GM21529 (cell line): Measurements from ENCODE around the gene RUNX1.

Source experiments
- ATAC-seq: cut with Tn5 transposase; IDR thresholded peaks from one replicate; pipeline ENCODE4 v1.9.1; 2021; ENCODE audit not compliant: unreplicated experiment

RUNX1 gene

DNA sequence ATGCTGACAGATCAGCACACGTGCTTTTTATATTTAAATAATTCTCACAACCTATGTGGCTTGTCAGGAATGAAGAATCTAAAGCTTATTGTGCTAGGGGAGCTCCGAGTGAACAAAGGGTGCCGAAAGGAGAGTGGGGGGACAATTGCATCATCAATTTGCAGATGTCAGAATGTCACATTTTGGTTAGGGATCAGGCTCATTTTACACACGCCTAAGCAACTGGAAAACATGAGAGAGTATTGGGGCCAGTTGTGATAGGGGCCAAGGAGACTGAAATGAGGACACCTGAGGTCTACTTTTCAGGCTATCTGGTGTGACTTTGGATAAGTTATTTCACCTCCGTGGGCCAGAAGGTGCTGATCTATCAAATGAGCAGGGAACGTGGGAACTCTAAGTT lies 31.8 kb downstream of the RUNX1 start:
- no peak for ATAC-seq

DNA sequence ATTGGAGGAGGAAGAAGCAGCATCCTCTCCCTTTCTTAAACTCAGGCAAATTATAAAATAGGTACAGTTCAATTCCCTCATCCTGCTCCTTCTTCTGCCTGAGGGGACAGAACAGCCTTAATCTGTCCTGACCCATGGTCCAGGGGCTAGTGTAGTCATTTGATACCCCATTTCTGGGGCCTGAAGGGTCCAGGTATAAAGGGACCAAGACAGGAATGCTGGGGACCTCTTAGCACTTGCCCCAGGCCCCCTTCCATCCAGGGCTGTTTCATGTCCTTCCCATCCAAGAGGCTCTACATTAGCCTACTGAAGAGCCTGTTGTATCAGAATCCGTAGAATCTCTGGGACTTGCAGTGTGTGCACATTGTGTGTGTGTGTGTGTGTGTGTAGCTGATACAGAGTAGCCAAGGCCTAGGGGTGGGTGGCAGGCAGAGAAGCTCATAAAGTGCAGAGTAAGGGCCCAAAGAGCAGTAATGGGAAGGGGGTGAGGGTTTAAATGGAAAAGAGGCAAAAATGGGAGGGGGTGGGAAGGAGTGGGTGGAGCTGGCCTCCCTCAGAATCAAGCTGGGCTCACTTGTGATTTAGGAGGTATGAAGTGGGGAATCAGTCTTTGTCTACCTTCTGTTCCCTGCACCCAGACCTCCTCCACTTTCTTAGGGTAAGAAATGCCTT lies 32.4 kb downstream of the RUNX1 start:
- no peak for ATAC-seq

DNA sequence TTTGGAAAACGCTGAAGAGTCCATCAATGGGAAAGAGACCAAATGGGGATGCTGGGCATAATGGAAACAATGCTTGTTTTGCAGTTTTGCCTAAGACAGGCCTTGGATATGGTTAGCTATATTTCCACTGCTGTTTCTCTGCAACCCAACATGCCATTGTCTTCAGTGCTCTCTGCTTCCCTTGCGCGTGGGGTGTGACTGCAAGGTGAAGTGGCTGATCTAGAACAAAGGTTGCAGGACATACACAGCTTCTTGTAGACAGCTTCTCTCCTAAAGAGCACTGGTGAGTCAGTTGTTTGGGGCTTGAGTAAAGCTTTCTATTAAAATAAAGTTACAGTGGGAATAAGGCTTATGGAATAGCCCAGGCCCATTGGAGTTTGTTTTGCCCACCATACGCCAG lies 33.0 kb downstream of the RUNX1 start:
- ATAC-seq = no peak

DNA sequence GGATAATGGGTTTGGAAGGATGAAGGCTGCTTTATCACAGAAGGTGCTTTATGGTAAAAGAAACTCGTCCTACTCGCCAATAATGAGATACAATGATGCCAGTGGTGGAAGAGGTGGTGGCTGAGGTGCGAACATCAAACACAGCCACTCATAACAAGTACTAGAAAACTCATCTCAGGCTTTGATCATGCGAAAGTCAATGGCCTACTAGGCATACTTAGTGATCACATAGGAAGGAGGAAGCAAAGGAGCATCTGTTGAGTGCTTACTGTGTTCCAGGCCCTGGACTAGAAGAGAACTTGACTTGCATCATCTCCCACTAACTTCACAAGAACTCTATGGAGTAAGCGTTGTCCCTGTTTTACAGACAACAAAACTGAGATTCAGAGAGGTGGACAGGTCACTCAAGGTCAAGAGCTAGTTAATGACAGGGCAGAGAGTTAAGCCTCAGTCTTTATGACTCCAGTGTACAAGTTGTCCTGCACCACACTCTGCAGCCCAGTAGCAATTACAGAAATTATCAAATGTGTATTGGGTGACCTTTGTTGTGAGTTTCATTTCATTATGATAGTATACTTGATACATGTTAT lies 33.6 kb downstream of the RUNX1 start:
- ATAC-seq = no peak

DNA sequence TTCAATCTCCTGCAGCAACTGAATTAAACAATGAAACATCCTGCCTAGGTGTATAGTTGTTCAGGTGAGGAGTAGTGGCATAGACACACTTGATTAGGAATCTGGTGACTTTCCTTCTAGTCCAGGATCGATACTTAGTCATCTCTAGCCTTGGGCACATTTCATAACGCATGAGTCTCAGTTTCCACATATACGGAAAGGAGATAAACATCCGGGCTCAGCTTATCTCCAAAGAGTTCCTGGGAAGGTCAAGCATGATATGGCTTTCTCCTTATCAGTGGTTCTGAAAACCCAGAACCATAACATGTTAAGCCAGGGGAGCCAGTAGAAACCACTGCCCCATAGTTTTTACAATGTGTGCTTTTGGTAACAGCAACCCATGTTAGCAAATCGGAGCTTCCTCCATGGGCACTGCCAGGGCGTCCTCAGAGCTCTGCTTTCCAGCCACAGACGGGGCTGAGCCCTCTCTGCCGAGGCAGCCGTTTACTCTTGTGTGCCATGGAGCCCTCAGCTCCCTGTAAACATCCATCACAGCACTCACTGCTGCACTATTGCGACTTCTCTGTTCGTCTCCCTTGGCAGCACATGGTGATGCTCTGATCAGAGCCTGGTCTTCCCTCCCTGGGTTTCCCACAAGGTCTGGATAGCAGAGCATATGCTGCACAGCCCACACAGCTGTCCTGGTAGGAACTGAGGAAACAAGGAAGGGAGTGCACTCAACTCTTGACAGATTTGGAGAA lies 34.6 kb downstream of the RUNX1 start:
- no peak for ATAC-seq

DNA sequence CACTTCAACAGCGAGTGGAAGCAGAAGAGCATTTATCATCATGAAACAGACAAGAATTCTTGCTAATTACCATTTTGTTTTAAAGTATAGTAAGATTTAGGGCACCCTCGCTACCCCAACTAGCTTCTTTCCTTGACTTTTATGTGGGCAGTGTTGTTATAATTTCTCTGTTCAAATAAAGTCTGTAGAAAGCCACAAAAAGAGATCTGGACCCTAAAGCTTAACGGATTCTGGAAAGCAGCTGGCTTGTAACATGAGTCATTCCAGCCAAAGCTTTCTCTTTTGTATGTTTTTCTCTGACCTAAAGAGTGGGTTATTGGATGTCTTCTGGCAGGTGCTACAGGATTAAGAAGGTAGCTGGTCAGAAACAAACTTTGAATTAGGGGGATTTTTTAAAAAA lies 37.4 kb downstream of the RUNX1 start:
- no peak for ATAC-seq

DNA sequence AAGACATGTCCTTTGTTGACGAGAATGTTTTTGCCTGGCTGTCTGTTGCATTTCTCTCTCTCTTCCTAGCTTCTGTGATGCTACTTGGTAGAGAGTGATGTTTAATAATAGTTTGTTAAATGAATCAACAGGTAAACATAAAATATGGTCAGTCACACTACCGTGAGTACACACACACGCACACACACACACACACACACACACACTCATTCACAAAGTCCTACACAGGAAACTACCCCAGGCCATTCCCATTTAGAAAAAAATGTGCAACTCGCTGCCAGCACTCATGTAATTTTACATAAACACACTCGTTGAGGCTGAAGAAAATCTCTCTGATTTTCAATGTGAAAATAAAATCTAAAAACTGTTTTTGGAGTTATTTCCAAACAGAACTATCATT lies 38.7 kb downstream of the RUNX1 start:
- ATAC-seq = no peak

DNA sequence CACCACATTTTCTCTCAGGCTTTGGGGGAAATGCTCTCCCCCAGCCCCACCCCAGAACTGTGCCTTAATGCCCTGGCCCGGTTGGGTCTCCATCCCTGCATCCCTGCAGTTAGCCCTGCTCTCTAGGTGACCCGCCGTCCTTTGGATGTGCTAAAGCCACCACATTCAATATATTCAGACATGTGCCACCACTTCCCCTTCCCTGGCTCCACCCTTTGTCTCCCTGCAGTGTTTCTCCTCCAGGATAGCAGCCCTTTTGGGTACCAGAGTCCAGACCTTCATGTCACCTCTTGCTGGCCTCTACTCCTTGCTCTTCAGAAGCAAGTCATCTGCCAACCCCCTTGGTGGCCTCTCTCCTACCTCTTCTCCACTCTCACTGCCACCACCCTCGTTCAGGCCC lies 41.8 kb downstream of the RUNX1 start:
- ATAC-seq = no peak

DNA sequence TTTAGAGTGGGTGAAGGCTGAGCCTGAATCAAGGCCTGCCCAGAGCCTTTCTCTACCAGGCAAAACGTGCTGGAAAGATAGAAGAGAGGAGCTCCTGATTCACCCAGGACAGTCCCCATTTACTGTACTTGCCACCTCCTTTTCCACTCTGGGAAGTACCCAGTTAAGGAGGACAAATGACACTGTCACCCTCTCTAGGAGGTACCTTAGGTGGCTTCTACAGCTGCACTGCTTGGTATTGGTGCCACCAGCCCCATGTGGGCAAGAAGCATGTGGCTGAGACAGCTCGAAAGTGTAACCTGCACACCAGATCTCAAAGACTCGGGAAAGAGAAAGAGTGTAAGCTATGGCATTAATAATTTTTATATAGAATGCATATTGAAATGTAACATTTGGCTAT lies 42.3 kb downstream of the RUNX1 start:
- ATAC-seq = no peak

DNA sequence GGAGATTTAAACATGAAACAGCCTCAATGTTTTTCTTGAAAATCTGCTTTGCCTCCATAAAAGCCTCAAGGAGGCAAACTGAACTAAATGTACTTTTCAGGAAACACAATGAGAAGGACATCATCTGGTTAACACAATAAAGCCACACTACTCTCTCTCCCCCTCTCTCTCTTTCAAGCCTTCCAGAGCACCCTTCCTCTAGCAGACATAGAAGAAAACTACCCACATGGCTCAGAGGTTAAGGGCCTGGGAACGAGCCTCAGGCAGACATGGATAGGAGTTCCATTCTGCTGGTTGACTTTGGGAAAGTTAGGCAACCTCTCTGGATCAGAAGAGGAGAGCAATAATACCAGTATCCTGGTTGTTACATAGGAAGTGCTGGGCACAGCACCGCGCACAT lies 42.9 kb downstream of the RUNX1 start:
- no peak for ATAC-seq

DNA sequence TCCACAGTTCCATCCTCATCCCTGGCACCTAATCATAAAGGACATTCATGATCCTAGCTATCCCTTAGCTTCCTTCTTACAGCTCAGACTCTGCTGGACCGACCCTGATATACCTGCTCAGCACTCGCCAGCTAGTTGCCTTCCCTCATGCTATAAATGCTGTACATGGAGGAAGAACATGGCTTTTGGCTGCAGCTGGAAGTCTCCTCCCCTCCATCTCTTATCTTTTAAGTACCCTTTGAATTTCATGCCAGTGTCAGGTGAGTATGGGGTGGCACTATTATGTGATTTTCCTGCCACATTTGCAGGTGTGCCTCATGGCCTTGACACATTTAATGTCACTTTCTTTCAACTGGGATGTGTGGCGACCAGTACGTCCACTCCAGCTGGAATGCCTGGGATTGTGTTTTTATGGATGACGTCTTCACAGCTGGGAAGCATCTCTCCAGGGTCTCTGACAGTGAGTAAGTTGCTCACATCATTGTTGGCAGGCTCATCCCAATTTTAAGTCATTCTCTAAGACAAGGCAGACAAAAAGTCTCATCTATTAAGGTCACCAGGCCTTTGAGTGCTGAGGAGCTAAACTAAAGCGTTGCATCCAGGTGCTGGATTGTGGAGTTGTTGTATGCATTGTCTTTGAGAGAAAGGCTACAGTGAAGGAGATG lies 43.4 kb downstream of the RUNX1 start:
- no peak for ATAC-seq

DNA sequence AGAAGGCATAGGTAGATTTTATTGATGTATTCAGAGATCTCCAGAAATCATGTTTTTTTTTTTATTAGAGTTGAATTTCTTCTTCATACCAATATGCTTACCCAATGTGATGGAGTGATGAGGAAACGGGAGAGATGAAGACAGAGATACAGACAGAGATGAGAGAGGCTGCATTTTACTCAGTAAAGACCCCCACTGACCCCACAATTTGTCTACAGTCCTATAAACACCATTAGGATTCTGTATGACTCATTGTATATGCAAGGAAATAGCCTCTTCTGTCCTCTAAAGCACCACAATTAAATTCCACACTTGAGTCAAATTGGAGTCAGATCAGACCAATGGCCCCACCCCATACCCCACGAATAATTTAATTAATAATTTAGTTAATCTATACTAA lies 44.0 kb downstream of the RUNX1 start:
- ATAC-seq = no peak

DNA sequence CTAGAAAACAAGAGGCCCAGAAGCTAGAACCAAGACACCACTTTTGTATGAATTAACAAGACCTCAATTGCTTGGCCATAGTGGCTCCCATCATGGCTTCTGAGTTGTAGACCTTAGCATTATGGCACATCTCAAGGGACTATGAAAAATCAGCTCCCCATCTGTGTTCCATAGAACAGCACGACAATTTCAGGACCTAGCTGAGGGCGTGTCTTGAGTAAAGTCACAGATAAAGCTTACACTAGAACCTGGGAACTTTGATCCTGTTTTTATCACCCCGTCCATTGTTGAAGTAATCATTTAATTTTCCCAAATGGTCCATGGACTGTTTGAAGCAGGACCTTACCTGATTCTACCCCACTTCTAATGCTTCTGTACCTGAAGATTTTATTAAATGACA lies 44.8 kb downstream of the RUNX1 start:
- no peak for ATAC-seq

DNA sequence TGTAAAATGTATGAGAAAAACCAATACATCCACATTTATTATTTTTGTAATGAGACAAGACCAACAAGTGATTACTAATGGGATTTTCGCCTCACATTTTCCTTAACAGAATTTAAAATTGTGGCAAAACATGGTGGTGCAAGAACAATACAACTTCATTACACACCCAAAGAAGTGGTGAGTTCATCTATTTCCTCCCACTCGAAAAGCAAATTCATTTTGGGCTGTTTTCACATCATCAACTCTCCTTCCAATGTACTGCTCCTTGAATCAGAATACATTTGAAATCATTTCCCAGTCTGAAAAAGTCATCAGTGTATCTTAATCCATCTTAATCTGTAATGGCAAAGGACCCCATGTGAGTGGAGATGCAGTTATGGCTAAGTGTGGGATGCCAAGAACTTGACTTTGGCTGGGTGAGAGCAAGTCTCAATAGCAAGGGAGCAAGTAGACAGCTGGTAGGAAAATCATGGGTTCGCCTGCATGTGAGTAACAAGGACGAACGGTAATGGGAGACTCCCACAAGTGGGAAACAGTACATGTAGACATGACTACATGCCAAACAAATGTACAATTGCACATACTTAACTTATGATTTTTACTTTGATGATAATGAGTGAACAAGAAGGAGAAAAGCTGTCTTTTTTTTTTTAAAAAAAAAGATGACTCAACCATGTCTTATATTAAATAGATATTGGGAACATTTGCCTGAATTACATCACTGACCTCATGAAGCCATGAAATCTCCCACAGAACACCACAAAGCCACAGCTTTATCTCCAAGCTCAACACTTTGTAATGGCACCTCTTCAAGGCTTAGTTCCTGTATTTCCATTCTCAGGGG lies 46.0 kb downstream of the RUNX1 start:
- ATAC-seq = no peak

DNA sequence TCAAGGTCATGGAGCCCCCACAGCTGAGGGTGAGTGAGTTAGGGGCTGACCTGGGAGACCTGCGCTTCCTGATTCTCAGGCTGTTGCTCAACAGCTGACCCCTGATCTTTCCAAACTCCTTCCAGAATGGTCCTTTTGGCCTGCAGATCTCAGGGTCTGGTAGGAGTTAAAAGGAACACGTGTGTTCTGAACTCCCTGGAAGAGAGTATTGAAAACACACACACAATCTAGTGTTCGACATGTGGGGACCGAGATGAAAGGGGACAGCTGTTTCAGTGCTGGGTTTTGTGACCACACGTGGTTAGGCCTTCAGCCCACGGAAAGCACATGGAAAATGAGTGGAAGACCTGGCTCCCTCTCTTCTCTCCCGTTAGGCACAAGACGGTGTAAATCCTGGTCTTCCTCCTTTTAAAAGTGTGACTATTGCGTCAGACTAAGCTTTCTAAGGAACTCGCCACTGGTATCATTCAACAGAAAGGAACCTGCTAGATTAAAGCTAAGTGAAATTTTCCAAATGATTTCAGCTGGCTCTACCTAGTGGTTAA lies 49.6 kb downstream of the RUNX1 start:
- ATAC-seq = no peak

DNA sequence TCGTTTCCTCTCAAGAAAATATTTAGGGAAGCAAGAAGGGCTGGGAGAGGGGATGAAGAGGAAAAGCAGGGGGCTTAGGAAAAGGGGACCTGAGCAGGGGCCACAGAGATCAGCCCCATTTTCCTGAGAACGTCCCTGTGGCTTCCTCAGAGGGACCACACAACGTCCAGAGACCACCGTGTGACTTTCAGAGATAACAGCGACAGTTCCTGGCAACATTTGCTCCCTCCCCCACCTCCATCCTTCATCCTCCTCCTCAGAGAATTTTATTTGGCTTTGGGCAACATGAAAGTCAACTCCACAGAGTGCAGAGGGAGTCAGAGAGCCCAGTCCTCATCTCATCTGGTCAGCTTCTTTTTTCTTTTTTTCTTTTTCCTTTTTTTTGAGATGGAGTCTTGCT lies 50.9 kb downstream of the RUNX1 start:
- ATAC-seq = no peak

DNA sequence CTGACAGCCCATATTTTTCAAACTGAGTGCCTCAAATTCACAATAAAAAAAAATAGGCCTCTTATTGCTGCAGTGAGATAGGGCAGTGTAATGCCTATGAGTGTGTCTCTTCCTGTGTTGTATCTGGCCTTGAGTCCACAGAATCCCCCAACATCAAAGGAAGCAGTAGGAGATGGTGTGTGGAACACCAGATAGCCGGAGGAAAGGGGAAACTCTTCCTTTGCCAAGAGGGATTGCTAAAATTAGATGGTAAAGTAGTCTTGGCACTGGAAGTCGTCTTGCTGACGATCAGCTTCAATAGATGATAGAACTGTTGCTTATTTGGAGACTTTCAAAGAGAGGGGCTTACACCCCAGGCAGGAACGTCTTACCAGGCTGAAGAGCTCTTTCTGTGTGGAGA lies 51.8 kb downstream of the RUNX1 start:
- no peak for ATAC-seq

DNA sequence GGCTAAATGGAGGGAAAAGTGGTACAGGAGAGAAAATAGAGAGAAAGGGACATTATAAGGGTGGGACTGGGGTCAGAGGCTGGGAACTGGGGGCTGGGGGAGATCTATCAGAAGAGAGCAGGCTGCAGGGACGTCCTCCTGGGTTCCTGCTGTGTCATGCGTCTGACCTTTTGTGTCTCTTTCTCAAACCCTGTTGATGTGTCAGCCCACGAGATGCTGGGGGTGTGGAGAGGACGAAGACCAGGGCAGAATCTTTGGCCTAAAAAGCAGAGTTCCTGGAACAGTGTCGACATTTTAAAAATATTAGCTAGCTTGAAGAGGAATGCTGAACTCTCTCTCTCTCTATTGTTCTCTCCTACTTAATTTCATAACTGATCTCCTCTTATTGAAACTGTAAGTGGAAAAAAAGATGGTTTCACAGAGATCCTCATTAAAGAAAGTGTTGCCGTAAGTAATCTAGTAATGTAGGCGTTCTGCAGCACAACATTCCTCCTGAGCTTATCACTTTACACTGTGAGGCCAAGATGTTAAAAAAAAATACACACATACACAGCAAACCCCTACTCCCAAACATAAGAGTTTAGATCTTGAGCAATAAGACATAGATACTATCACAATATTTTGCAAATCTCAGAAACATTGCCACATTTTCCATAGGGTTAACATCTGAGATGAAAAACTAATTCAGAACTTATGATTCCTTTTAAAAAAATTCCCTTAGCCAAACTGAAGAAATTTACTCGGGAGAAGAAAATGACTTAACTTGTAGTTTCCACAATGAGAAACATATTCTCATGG lies 52.6 kb downstream of the RUNX1 start:
- no peak for ATAC-seq

DNA sequence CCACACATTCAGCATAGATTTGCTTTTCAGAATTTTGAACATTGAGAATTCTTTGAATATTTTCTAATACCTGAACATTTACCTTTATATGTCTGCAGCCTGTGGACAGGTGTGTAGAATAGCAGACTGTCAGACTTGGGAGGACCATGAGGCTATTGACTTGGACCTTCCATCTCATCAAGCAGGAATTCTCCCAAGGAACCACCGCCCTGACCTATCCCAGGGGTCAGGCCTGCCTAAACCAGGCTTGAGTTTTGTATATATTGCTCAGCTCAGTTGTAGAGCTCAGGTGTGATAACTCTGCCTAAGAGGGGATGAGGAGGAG lies 53.2 kb downstream of the RUNX1 start:
- no peak for ATAC-seq
